GM12864 (cell line): ENCODE measurements around the gene CHODL.

ENCODE experiments used
- DNase-seq: peaks from one replicate; pipeline ENCODE4 v3.0.0-alpha.2; 2011; ENCODE audit warnings: low read depth
- H3K4me3 ChIP-seq: 2 replicates; pipeline ENCODE4 v1.5.1; 2011; ENCODE audit warnings: mild to moderate bottlenecking, low read depth, low read length, control low read depth
- TF ChIP-seq, protein P1 (sequence below): IDR thresholded peaks from 2 replicates; pipeline ENCODE4 v1.5.1; 2011; ENCODE audit warnings: low read depth, mild to moderate bottlenecking, moderate library complexity, low read length, control low read depth, inconsistent platforms; ENCODE audit errors: missing control alignments

The CHODL gene

DNA sequence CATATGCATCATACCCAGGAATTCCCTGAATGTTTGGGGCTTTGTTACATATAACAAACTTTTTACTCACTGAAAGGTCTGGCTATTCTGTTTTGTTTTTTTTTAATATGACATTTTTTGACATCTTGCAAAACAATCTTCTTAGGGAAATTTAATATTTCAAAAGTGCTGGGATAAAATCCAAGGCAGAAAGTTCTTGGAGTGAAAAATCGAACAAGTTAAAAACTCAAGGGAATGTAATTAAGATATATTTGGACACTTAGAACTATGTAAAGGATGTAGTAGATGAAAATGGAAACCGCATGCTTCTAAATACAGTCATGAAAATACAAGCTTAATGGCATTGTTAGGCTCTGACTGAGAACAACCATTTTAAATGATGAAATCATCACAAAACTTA is 8.6 kb downstream of the CHODL start:
- no peak overlapping the region for H3K4me3 ChIP-seq
- TF ChIP-seq, protein P1, sequence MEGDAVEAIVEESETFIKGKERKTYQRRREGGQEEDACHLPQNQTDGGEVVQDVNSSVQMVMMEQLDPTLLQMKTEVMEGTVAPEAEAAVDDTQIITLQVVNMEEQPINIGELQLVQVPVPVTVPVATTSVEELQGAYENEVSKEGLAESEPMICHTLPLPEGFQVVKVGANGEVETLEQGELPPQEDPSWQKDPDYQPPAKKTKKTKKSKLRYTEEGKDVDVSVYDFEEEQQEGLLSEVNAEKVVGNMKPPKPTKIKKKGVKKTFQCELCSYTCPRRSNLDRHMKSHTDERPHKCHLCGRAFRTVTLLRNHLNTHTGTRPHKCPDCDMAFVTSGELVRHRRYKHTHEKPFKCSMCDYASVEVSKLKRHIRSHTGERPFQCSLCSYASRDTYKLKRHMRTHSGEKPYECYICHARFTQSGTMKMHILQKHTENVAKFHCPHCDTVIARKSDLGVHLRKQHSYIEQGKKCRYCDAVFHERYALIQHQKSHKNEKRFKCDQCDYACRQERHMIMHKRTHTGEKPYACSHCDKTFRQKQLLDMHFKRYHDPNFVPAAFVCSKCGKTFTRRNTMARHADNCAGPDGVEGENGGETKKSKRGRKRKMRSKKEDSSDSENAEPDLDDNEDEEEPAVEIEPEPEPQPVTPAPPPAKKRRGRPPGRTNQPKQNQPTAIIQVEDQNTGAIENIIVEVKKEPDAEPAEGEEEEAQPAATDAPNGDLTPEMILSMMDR: no peak
- DNase-seq: no peak

DNA sequence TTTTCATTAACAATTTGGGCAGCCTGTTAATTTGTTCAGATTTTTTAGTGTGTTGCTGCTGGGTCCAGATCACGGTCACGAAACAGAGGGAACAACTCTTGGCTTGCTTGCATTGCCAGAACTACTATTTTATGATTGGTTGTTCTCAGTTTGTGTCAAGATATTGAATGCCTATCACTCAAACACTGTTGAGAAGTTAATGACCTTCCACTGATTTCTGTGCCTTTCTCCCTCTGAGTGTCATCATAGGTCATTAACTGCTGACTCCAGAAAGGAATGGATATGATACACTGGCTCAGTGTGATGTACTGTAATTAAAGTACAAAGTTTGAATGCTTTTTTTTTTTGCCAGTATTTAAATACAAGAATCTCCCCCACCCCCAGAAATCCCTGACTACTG is 9.2 kb downstream of the CHODL start:
- no peak overlapping the region for H3K4me3 ChIP-seq
- no peak for DNase-seq
- TF ChIP-seq, protein P1: no peak

DNA sequence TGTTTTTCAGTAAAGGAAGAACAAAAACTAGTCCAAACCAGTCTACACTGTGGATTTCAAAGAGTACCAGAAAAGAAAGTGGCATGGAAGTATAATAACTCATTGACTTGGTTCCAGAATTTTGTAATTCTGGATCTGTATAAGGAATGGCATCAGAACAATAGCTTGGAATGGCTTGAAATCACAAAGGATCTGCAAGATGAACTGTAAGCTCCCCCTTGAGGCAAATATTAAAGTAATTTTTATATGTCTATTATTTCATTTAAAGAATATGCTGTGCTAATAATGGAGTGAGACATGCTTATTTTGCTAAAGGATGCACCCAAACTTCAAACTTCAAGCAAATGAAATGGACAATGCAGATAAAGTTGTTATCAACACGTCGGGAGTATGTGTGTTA is 21.3 kb downstream of the CHODL start:
- no peak for DNase-seq
- TF ChIP-seq, protein P1: no peak
- H3K4me3 ChIP-seq: no peak overlapping the region

DNA sequence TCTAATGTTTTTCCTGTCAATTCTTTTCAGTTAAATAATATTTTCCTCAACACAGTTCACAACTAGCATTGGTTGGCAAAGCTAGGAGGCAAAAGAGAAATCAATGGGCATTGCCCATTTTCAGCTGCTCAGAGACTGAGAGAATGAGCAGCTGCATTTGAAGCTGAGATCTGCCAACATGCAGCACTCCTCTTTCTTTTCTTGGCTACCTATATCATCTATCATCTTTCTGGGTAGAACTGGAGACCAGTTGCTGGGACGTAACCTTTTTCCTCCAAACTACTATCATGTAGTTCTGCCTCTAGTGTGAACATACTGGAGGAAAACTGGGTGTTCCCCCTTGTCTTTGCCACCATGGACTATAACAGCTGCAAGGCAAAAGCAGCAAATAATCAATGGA is 22.9 kb downstream of the CHODL start:
- DNase-seq: no peak

DNA sequence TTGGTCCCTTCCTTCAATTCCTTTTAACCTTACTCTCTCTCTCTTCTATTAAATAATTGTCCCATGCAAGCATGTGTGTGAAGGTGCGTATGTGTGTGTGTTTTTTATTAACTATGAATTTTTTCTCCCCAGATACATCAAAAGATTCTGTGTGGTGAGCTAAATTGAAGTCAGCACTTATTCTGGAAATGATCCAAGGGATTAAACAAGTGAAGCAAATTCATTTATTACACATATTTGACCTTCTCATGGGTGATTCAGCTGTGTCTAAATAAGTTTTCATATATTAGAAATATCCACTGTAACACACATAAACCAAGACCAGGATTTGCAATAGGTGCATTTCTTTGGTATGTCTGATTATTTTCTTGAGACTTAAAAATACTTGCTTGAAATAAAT is 24.3 kb downstream of the CHODL start:
- no peak for DNase-seq
- TF ChIP-seq, protein P1: no peak
- no peak overlapping the region for H3K4me3 ChIP-seq

More for the DNA sequence above, 22.9 kb downstream of the CHODL start:
- no peak overlapping the region for H3K4me3 ChIP-seq
- TF ChIP-seq, protein P1: no peak

DNA sequence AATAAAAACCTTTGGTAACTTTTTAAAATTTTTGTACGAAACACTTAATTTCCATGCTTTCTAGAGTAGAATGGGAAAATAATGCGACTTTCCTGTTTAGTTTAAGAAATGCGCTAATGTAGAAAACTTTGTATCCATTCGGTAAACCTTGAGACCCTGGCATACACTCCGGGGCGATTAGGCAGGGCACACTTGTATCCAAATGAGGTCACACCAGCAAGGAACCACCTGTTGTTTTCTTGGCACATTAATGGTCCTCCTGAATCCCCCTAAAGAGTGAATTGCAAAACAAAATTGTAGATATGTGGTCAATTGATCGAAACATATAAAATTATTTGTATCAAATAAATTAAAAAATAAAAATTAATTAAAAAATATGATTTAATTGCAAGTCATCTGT is 25.2 kb downstream of the CHODL start:
- no peak for DNase-seq
- TF ChIP-seq, protein P1: no peak
- no peak overlapping the region for H3K4me3 ChIP-seq

DNA sequence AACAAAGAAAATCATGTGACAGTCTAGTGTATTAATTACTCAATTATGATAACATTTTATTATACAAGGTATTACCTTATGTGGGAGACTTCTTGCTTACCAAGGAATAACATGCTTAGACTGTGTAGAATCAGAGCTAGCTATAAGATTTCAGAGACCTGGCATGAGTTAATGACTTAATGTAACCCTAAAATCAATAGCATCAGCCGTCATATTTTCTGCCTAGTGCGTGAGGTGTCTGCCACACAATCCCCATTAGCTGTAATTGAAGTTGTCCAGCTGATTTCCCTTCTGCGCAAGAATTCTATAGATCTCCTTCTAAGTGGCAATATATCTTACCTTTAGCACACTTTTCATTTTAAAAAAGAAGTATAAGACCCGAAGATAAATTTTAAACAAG is 28.8 kb downstream of the CHODL start:
- no peak overlapping the region for H3K4me3 ChIP-seq
- no peak for DNase-seq
- TF ChIP-seq, protein P1: no peak
